Peyer's patch (tissue), 4 donors: ENCODE results near the gene CPHXL2.

Experiments
- POLR2A ChIP-seq, 2 donors: fragments of 450-650 bp; IDR thresholded peaks; one replicate each; pipeline ENCODE4 v1.5.1; 2017; ENCODE audit warnings: antibody characterized with exemption in 2 of 2, mild to moderate bottlenecking in 2 of 2, moderate library complexity in 2 of 2
- TF ChIP-seq, protein P1 (sequence below), 6 experiments: fragments of 450-650 bp in 4 of 6; fragments of 200-600 bp in 2 of 6; sonication (generic) in 1 of 6; IDR thresholded peaks; one replicate each; pipeline ENCODE4 v1.5.1; 2017 to 2019; ENCODE audit warnings: antibody characterized with exemption in 6 of 6, mild to moderate bottlenecking in 3 of 6, moderate library complexity in 1 of 6

DNA sequence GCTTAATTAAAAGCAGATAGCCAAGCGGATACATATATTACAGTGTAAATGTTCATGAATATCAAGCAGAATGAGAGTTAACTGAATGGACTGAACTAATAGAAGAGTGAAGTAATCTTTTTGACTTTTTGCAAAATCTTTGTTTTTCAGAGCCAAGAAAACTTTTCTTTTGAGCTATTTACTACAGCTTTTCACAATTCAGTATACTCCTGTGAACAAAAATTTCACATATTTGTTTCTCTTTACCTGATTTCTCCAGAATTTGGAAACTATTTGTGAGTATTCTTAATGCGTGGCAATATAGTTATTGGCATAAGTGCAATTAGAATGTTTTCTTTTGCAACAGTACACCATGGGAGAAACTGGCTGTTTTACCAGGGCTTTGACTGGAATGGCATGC is 33.5 kb upstream of the CPHXL2 start:
- TF ChIP-seq, protein P1, sequence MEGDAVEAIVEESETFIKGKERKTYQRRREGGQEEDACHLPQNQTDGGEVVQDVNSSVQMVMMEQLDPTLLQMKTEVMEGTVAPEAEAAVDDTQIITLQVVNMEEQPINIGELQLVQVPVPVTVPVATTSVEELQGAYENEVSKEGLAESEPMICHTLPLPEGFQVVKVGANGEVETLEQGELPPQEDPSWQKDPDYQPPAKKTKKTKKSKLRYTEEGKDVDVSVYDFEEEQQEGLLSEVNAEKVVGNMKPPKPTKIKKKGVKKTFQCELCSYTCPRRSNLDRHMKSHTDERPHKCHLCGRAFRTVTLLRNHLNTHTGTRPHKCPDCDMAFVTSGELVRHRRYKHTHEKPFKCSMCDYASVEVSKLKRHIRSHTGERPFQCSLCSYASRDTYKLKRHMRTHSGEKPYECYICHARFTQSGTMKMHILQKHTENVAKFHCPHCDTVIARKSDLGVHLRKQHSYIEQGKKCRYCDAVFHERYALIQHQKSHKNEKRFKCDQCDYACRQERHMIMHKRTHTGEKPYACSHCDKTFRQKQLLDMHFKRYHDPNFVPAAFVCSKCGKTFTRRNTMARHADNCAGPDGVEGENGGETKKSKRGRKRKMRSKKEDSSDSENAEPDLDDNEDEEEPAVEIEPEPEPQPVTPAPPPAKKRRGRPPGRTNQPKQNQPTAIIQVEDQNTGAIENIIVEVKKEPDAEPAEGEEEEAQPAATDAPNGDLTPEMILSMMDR (IDR thresholded peaks at IDR 0.05) = no peak
- no peak for TF ChIP-seq POLR2A (IDR thresholded peaks at IDR 0.05)
